Suprapubic skin (tissue), 4 donors: ENCODE results near the gene WDR73.

Experiments
- EP300 ChIP-seq: sonication (generic); formaldehyde crosslinking; IDR thresholded peaks from one replicate; pipeline ENCODE4 v1.6.1; 2017; ENCODE audit warnings: antibody characterized with exemption
- POLR2A ChIP-seq, 2 donors: fragments of 450-650 bp; IDR thresholded peaks; one replicate each; pipeline ENCODE4 v1.6.1; 2017; ENCODE audit warnings: antibody characterized with exemption in 2 of 2, mild to moderate bottlenecking in 2 of 2, moderate library complexity in 2 of 2
- POLR2AphosphoS5 ChIP-seq, 3 donors: sonication (generic); formaldehyde crosslinking; IDR thresholded peaks; one replicate each; pipeline ENCODE4 v1.6.1; 2017; ENCODE audit warnings: antibody characterized with exemption in 3 of 3
- TF ChIP-seq, protein P1 (sequence below), 2 donors: fragments of 200-600 bp in 1 of 2; fragments of 450-650 bp in 1 of 2; sonication (generic) in 1 of 2; IDR thresholded peaks; one replicate each; pipeline ENCODE4 v1.5.1; 2016 to 2019; ENCODE audit warnings: antibody characterized with exemption in 2 of 2, mild to moderate bottlenecking in 1 of 2, moderate library complexity in 1 of 2

- TF ChIP-seq EP300: no peak
- TF ChIP-seq, protein P1, sequence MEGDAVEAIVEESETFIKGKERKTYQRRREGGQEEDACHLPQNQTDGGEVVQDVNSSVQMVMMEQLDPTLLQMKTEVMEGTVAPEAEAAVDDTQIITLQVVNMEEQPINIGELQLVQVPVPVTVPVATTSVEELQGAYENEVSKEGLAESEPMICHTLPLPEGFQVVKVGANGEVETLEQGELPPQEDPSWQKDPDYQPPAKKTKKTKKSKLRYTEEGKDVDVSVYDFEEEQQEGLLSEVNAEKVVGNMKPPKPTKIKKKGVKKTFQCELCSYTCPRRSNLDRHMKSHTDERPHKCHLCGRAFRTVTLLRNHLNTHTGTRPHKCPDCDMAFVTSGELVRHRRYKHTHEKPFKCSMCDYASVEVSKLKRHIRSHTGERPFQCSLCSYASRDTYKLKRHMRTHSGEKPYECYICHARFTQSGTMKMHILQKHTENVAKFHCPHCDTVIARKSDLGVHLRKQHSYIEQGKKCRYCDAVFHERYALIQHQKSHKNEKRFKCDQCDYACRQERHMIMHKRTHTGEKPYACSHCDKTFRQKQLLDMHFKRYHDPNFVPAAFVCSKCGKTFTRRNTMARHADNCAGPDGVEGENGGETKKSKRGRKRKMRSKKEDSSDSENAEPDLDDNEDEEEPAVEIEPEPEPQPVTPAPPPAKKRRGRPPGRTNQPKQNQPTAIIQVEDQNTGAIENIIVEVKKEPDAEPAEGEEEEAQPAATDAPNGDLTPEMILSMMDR (IDR thresholded peaks at IDR 0.05): no peak
- TF ChIP-seq POLR2A (IDR thresholded peaks at IDR 0.05): no peak
- TF ChIP-seq POLR2AphosphoS5 (IDR thresholded peaks at IDR 0.05): no peak
These were observed 12.3 kb upstream of the WDR73 start for GRCh38 chr15:84666373-84666772.
